HUDEP-2 (cell line): Measurements from ENCODE around the gene TPK1.
"Not testable (repeated sequence)": the region's sequence is repeated elsewhere in the genome, so short reads cannot be mapped to it uniquely, and the experiment has no call there.

Experiments used
- DNase-seq, 76 experiments: peaks; one replicate each; lab custom pipeline; 2025; ENCODE audit not compliant: unreplicated experiment in 76 of 76; lab: John Stamatoyannopoulos, UW

The TPK1 gene

GRCh38 chr7:144729226-144729625 lies 106.6 kb downstream of the TPK1 start:
- no peak for DNase-seq

- no peak for DNase-seq
Measured at GRCh38 chr7:144728551-144728950, 107.3 kb downstream of the TPK1 start.

- not testable (repeated sequence) for DNase-seq
Measured at GRCh38 chr7:144726840-144727239, 109.0 kb downstream of the TPK1 start.

- no peak for DNase-seq
Measured at GRCh38 chr7:144725070-144725469, 110.8 kb downstream of the TPK1 start.

- no peak for DNase-seq
Measured at GRCh38 chr7:144723301-144723700, 112.6 kb downstream of the TPK1 start.

GRCh38 chr7:144720710-144721109 lies 115.1 kb downstream of the TPK1 start:
- no peak for DNase-seq

GRCh38 chr7:144720149-144720548 lies 115.7 kb downstream of the TPK1 start:
- DNase-seq: no peak

GRCh38 chr7:144717720-144718119 lies 118.1 kb downstream of the TPK1 start:
- DNase-seq: no peak

- no peak for DNase-seq
Measured at GRCh38 chr7:144713850-144714249, 122.0 kb downstream of the TPK1 start.

GRCh38 chr7:144710791-144711190 lies 125.1 kb downstream of the TPK1 start:
- DNase-seq: no peak

GRCh38 chr7:144709066-144709465 lies 126.8 kb downstream of the TPK1 start:
- no peak for DNase-seq

- no peak for DNase-seq
Measured at GRCh38 chr7:144691240-144691639, 144.6 kb downstream of the TPK1 start.

- no peak for DNase-seq
Measured at GRCh38 chr7:144682581-144683280, 153.1 kb downstream of the TPK1 start.

GRCh38 chr7:144676492-144676891 lies 159.4 kb downstream of the TPK1 start:
- no peak for DNase-seq

GRCh38 chr7:144674550-144674949 lies 161.3 kb downstream of the TPK1 start:
- no peak for DNase-seq

GRCh38 chr7:144672869-144673268 lies 163.0 kb downstream of the TPK1 start:
- DNase-seq: no peak

- DNase-seq: no peak
Measured at GRCh38 chr7:144671429-144671828, 164.4 kb downstream of the TPK1 start.

GRCh38 chr7:144670218-144670617 lies 165.6 kb downstream of the TPK1 start:
- DNase-seq: no peak

GRCh38 chr7:144668503-144668902 lies 167.3 kb downstream of the TPK1 start:
- no peak for DNase-seq

- no peak for DNase-seq
Measured at GRCh38 chr7:144665689-144666381, 170.0 kb downstream of the TPK1 start.

- DNase-seq: no peak
Measured at GRCh38 chr7:144659211-144659610, 176.6 kb downstream of the TPK1 start.

- DNase-seq: no peak
Measured at GRCh38 chr7:144656965-144657517, 178.8 kb downstream of the TPK1 start.
